ENCODE data around the gene MRPS17.

- TF ChIP-seq CTCF (IDR thresholded peaks at IDR 0.05) (no peak), EP300 (IDR thresholded peaks at IDR 0.05) (no peak), POLR2A (IDR thresholded peaks at IDR 0.05; ENCODE audit: low read depth) (no peak), POLR2AphosphoS5 (IDR thresholded peaks at IDR 0.05) (no peak)
These were observed 17.7 kb downstream of the MRPS17 start for GRCh38 chr7:55969391-55969790.

All from esophagus muscularis mucosa (tissue), 4 donors.